ENCODE data around the gene ACTR5.

Gene ACTR5

GRCh38 chr20:38748097-38748860, at the start of gene ACTR5:
TSS of gene ACTR5 (plus strand) at chr20:38748460. CDS start at chr20:38748479, 19 bp downstream.
- DNase-seq: peak; percentile 84
- Histone ChIP-seq H3K27me3 (replicated peaks) (no peaks in the 10 kb centered on the region), H3K27ac (peak within 1 kb of the TSS; percentile 80), H3K36me3 (replicated peaks) (peaks cover 2% of the 10 kb centered on the region), H3K4me3 (ENCODE audit: low read depth, low read length) (peak within 1 kb of the TSS; percentile 91)
- TF ChIP-seq CTCF (IDR thresholded peaks at IDR 0.05; ENCODE audit: low read depth, low read length, missing control alignments): no peak
- in situ Hi-C loops (cut with HindIII; ENCODE audit: low pct_ligation_motif_present, low sequenced_read_pairs): loop anchor here (25.0 kb wide), 1 partner anchor 111 kb away; no protein-coding TSS in a partner anchor

GRCh38 chr20:38698541-38698940, 49.7 kb upstream of the ACTR5 start:
- no peak for TF ChIP-seq CTCF (IDR thresholded peaks at IDR 0.05; ENCODE audit: low read depth, low read length, missing control alignments)
- no peak overlapping the region for H3K27ac ChIP-seq
- in situ Hi-C loops (cut with HindIII; ENCODE audit: low pct_ligation_motif_present, low sequenced_read_pairs): no loop called here
- peaks cover 3% of the 10 kb centered on the region for H3K27me3 ChIP-seq (replicated peaks)
- H3K36me3 ChIP-seq (replicated peaks): no peaks in the 10 kb centered on the region
- DNase-seq: no peak
- H3K4me3 ChIP-seq (ENCODE audit: low read depth, low read length): no peak overlapping the region

GRCh38 chr20:38700141-38700540, 48.1 kb upstream of the ACTR5 start:
- H3K27me3 ChIP-seq (replicated peaks): peaks cover 3% of the 10 kb centered on the region
- no peak overlapping the region for H3K4me3 ChIP-seq (ENCODE audit: low read depth, low read length)
- in situ Hi-C loops (cut with HindIII; ENCODE audit: low pct_ligation_motif_present, low sequenced_read_pairs): no loop called here
- no peak for TF ChIP-seq CTCF (IDR thresholded peaks at IDR 0.05; ENCODE audit: low read depth, low read length, missing control alignments)
- no peak overlapping the region for H3K27ac ChIP-seq
- DNase-seq: no peak
- no peaks in the 10 kb centered on the region for H3K36me3 ChIP-seq (replicated peaks)

- no peaks in the 10 kb centered on the region for H3K36me3 ChIP-seq (replicated peaks)
- no peak for DNase-seq
- in situ Hi-C loops (cut with HindIII; ENCODE audit: low pct_ligation_motif_present, low sequenced_read_pairs): no loop called here
- no peak overlapping the region for H3K4me3 ChIP-seq (ENCODE audit: low read depth, low read length)
- H3K27me3 ChIP-seq (replicated peaks): peaks cover 5% of the 10 kb centered on the region
- H3K27ac ChIP-seq: no peak overlapping the region
- TF ChIP-seq CTCF (IDR thresholded peaks at IDR 0.05; ENCODE audit: low read depth, low read length, missing control alignments): no peak
These were observed 47.3 kb upstream of the ACTR5 start for GRCh38 chr20:38700926-38701325.

GRCh38 chr20:38703526-38703925, 44.7 kb upstream of the ACTR5 start:
- Histone ChIP-seq H3K27ac (no peak overlapping the region), H3K27me3 (replicated peaks) (peaks cover 5% of the 10 kb centered on the region), H3K36me3 (replicated peaks) (no peaks in the 10 kb centered on the region), H3K4me3 (ENCODE audit: low read depth, low read length) (no peak overlapping the region)
- no peak for TF ChIP-seq CTCF (IDR thresholded peaks at IDR 0.05; ENCODE audit: low read depth, low read length, missing control alignments)
- no peak for DNase-seq
- in situ Hi-C loops (cut with HindIII; ENCODE audit: low pct_ligation_motif_present, low sequenced_read_pairs): no loop called here

GRCh38 chr20:38704136-38704535, 44.1 kb upstream of the ACTR5 start:
- no peak for TF ChIP-seq CTCF (IDR thresholded peaks at IDR 0.05; ENCODE audit: low read depth, low read length, missing control alignments)
- no peaks in the 10 kb centered on the region for H3K36me3 ChIP-seq (replicated peaks)
- no peak overlapping the region for H3K27ac ChIP-seq
- no peak overlapping the region for H3K4me3 ChIP-seq (ENCODE audit: low read depth, low read length)
- peaks cover 5% of the 10 kb centered on the region for H3K27me3 ChIP-seq (replicated peaks)
- DNase-seq: no peak
- in situ Hi-C loops (cut with HindIII; ENCODE audit: low pct_ligation_motif_present, low sequenced_read_pairs): no loop called here

Measured in brain microvascular endothelial cell (primary cell).